ENCODE measurements around the gene TCF20. TPM values are rescaled to one million over a fixed set of nuclear protein-coding genes. Genes with fewer than 3 reads are reported as not detected.

TCF20 gene
- total RNA-seq, 6 experiments from 2014 or later: 15.4 to 20.5 (median 18.5) TPM

GRCh38 chr22:42279425-42280020 lies 9.1 kb upstream of the TCF20 start:
- Histone ChIP-seq H3K36me3 (no peaks in the 10 kb centered on the region), H3K4me1 (peaks cover 0 to 17% (median 3%) of the 10 kb centered on the region in 4 donors), H3K4me3 (no peak overlapping the region), H3K27me3 (no peaks in the 10 kb centered on the region), H3K27ac (no peak overlapping the region), H3K9me3 (no peaks in the 10 kb centered on the region)
- ATAC-seq: no peak
- DNase-seq: no peak
- TF ChIP-seq POLR2A (IDR thresholded peaks at IDR 0.05) (no peak), CTCF (IDR thresholded peaks at IDR 0.05) (no peak)
- whole genome bisulfite sequencing (ENCODE audit: insufficient coverage, low coverage, low lambda C conversion rate, missing lambda C conversion rate): 60% methylated on average over 7 of the region's 13 CpGs
- intact Hi-C loops (cut with DNase I): no loop called here

- intact Hi-C loops (cut with DNase I): no loop called here
- ATAC-seq: no peak
- WGBS (ENCODE audit: insufficient coverage, low coverage, low lambda C conversion rate, missing lambda C conversion rate): 64% methylated on average over 10 of the region's 21 CpGs
These were observed 7.7 kb upstream of the TCF20 start for GRCh38 chr22:42277988-42278776.

GRCh38 chr22:42277232-42277753 lies 6.8 kb upstream of the TCF20 start:
- Histone ChIP-seq H3K27ac (no peak overlapping the region), H3K4me3 (no peak overlapping the region), H3K4me1 (peaks cover 0 to 5% (median 0%) of the 10 kb centered on the region in 4 donors), H3K27me3 (no peaks in the 10 kb centered on the region), H3K9me3 (no peaks in the 10 kb centered on the region), H3K36me3 (no peaks in the 10 kb centered on the region)
- TF ChIP-seq CTCF (IDR thresholded peaks at IDR 0.05): no peak
- TF ChIP-seq POLR2A (IDR thresholded peaks at IDR 0.05): no peak
- WGBS (ENCODE audit: insufficient coverage, low coverage, low lambda C conversion rate, missing lambda C conversion rate): 100% methylated on average over 2 of the region's 4 CpGs
- ATAC-seq (no peak), DNase-seq (no peak)
- intact Hi-C loops (cut with DNase I): no loop called here

More at GRCh38 chr22:42277988-42278776, 7.7 kb upstream of the TCF20 start:
- Histone ChIP-seq H3K9me3 (no peaks in the 10 kb centered on the region), H3K4me3 (no peak overlapping the region), H3K4me1 (peaks cover 0 to 14% (median 3%) of the 10 kb centered on the region in 4 donors), H3K27me3 (no peaks in the 10 kb centered on the region), H3K36me3 (no peaks in the 10 kb centered on the region), H3K27ac (no peak overlapping the region)
- TF ChIP-seq CTCF (IDR thresholded peaks at IDR 0.05): no peak
- no peak for DNase-seq

GRCh38 chr22:42275970-42276369 lies 5.5 kb upstream of the TCF20 start:
- no peak for DNase-seq
- 67% methylated on average over 4 of the region's 5 CpGs for WGBS (ENCODE audit: insufficient coverage, low coverage, low lambda C conversion rate, missing lambda C conversion rate)
- no peak for ATAC-seq
- Histone ChIP-seq H3K9me3 (no peaks in the 10 kb centered on the region), H3K36me3 (no peaks in the 10 kb centered on the region), H3K27ac (no peak overlapping the region), H3K4me3 (no peak overlapping the region), H3K27me3 (no peaks in the 10 kb centered on the region), H3K4me1 (peaks cover 0 to 1% (median 0%) of the 10 kb centered on the region in 4 donors)
- TF ChIP-seq POLR2A (IDR thresholded peaks at IDR 0.05) (no peak), CTCF (IDR thresholded peaks at IDR 0.05) (no peak)
- intact Hi-C loops (cut with DNase I): no loop called here

Measured in right lobe of liver (tissue), 6 donors.